Hepatocyte (in vitro differentiated cells): ENCODE measurements around the gene POLR1B. TPM values are rescaled to one million over a fixed set of nuclear protein-coding genes. Genes with fewer than 3 reads are reported as not detected.

ENCODE experiments used
- DNase-seq: peaks from one replicate; pipeline ENCODE4 v3.0.0-alpha.2; 2016; ENCODE audit warnings: low spot score
- H2AFZ ChIP-seq: fragments of 200-600 bp; sonication (generic); 2 replicates; pipeline ENCODE4 v1.6.0; 2016; ENCODE audit warnings: antibody characterized with exemption, mild to moderate bottlenecking
- H3K27ac ChIP-seq: fragments of 200-600 bp; sonication (generic); 2 replicates; pipeline ENCODE4 v1.5.1; 2016; ENCODE audit warnings: mild to moderate bottlenecking
- H3K27me3 ChIP-seq: fragments of 200-600 bp; sonication (generic); 2 replicates; pipeline ENCODE4 v1.6.1; 2016
- H3K36me3 ChIP-seq: fragments of 200-600 bp; sonication (generic); replicated peaks from 2 replicates; pipeline ENCODE4 v1.5.1; 2016; ENCODE audit warnings: low read depth; ENCODE audit not compliant: insufficient read depth
- H3K4me1 ChIP-seq: fragments of 200-600 bp; sonication (generic); 2 replicates; pipeline ENCODE4 v1.5.1; 2016; ENCODE audit warnings: mild to moderate bottlenecking, moderate library complexity; ENCODE audit not compliant: insufficient read depth
- H3K4me2 ChIP-seq: fragments of 200-600 bp; sonication (generic); 2 replicates; pipeline ENCODE4 v1.6.0; 2016
- H3K4me3 ChIP-seq: fragments of 200-600 bp; sonication (generic); 2 replicates; pipeline ENCODE4 v1.5.1; 2016; ENCODE audit warnings: mild to moderate bottlenecking
- H3K79me2 ChIP-seq: fragments of 200-600 bp; sonication (generic); 2 replicates; pipeline ENCODE4 v1.6.0; 2017; ENCODE audit warnings: mild to moderate bottlenecking
- H3K9me2 ChIP-seq: fragments of 200-600 bp; sonication (generic); replicated peaks from 2 replicates; pipeline ENCODE4 v1.6.0; 2017; ENCODE audit warnings: mild to moderate bottlenecking; ENCODE audit not compliant: insufficient read depth
- H3K9me3 ChIP-seq: fragments of 200-600 bp; sonication (generic); 2 replicates; pipeline ENCODE4 v1.5.1; 2016; ENCODE audit warnings: low read depth, mild to moderate bottlenecking
- H4K20me1 ChIP-seq: fragments of 200-600 bp; sonication (generic); 2 replicates; pipeline ENCODE4 v1.6.0; 2016; ENCODE audit warnings: mild to moderate bottlenecking; ENCODE audit not compliant: insufficient read depth, poor library complexity, severe bottlenecking
- EZH2 ChIP-seq: fragments of 200-600 bp; sonication (generic); IDR thresholded peaks from 2 replicates; pipeline ENCODE4 v1.6.1; 2016; ENCODE audit warnings: antibody characterized with exemption, mild to moderate bottlenecking, borderline replicate concordance
- EZH2phosphoT487 ChIP-seq: fragments of 200-600 bp; sonication (generic); IDR thresholded peaks from one replicate; pipeline ENCODE4 v1.6.1; 2018; ENCODE audit warnings: antibody characterized with exemption, mild to moderate bottlenecking, low read depth, moderate library complexity; ENCODE audit not compliant: unreplicated experiment, severe bottlenecking
- WGBS: methylation state at CpG from one replicate; pipeline ENCODE4 v1.1.6; 2016; ENCODE audit warnings: low lambda C conversion rate; ENCODE audit errors: missing lambda C conversion rate; 5-methylcytosine and 5-hydroxymethylcytosine counted together
- polyA plus RNA-seq: library from polyadenylated mRNA; unstranded; fragments of >200 nt; fragmentation: Nextera tagmentation; extraction: Ambion mirVana; gene quantifications from 2 replicates; pipeline ENCODE4 v1.2.1, GENCODE V29; 2016
- total RNA-seq: library from RNA; depleted of rRNA; stranded (reverse); fragments of >200 nt; gene quantifications from 2 replicates; pipeline ENCODE4 v1.2.3, GENCODE V29; 2014
- TF ChIP-seq, protein P1 (sequence below): fragments of 200-600 bp; sonication (generic); IDR thresholded peaks from 2 replicates; pipeline ENCODE4 v1.5.1; 2016; ENCODE audit warnings: antibody characterized with exemption, mild to moderate bottlenecking; ENCODE audit not compliant: poor library complexity

The POLR1B gene, protein sequence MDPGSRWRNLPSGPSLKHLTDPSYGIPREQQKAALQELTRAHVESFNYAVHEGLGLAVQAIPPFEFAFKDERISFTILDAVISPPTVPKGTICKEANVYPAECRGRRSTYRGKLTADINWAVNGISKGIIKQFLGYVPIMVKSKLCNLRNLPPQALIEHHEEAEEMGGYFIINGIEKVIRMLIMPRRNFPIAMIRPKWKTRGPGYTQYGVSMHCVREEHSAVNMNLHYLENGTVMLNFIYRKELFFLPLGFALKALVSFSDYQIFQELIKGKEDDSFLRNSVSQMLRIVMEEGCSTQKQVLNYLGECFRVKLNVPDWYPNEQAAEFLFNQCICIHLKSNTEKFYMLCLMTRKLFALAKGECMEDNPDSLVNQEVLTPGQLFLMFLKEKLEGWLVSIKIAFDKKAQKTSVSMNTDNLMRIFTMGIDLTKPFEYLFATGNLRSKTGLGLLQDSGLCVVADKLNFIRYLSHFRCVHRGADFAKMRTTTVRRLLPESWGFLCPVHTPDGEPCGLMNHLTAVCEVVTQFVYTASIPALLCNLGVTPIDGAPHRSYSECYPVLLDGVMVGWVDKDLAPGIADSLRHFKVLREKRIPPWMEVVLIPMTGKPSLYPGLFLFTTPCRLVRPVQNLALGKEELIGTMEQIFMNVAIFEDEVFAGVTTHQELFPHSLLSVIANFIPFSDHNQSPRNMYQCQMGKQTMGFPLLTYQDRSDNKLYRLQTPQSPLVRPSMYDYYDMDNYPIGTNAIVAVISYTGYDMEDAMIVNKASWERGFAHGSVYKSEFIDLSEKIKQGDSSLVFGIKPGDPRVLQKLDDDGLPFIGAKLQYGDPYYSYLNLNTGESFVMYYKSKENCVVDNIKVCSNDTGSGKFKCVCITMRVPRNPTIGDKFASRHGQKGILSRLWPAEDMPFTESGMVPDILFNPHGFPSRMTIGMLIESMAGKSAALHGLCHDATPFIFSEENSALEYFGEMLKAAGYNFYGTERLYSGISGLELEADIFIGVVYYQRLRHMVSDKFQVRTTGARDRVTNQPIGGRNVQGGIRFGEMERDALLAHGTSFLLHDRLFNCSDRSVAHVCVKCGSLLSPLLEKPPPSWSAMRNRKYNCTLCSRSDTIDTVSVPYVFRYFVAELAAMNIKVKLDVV
- total RNA-seq (16.4 and 17.5 TPM in 2 replicates), polyA plus RNA-seq (7.7 and 9.7 TPM in 2 replicates)

DNA sequence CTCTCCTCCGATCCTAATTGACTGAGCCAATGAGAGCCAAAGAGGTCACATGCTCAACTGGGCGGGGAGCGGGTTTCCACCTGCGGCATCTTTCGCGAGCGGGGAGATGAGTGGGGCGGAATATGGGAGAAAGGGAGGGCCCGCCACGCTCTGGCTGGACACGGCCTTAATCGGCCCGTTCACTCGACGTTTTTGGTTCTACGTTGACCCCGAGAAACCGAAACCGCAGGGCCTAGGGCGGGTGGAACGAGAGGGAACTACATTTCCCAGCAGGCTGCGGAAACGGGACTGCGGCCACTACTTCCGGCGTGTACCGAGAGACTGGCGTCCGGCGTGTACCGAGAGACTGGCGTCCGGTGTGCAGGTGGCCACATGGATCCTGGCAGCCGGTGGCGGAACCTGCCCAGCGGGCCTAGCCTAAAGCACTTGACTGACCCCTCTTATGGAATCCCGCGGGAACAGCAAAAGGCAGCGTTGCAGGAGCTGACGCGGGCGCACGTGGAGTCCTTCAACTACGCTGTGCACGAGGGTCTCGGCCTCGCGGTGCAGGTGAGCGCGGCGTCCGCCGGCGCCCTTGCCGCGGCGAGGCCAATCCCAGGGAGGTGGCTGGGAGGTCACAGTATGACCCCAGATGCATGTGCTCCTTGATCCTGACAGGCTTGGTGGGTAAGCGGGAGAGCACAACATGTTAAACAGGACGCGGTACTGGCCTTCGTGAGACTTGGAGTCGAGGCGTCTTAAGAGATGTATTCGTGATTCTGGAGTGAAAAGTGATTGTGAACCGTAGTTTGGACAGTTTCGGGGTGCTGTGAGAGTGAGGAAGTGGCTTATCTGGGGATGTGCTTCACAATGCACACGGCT, at the start of gene POLR1B:
Gene POLR1B (plus strand): TSS at position 343 of the 861 bp plus-strand sequence. CDS start 30 bp downstream, at position 373.
- Histone ChIP-seq H3K9me3 (no peaks in the 10 kb centered on the region), H3K4me1 (peaks cover 10% of the 10 kb centered on the region), H3K9me2 (no peaks in the 10 kb centered on the region), H3K27ac (peak within 1 kb of the TSS; percentile 97), H3K4me2 (peak within 1 kb of the TSS; percentile 86), H3K36me3 (no peaks in the 10 kb centered on the region), H3K4me3 (peak within 1 kb of the TSS; percentile 69), H4K20me1 (peaks cover 6% of the 10 kb centered on the region), H2AFZ (peak within 1 kb of the TSS; percentile 90), H3K79me2 (peaks cover 41% of the 10 kb centered on the region), H3K27me3 (no peaks in the 10 kb centered on the region)
- DNase-seq, result peak; percentile 88
- no peak for TF ChIP-seq EZH2phosphoT487
- TF ChIP-seq EZH2, result no peak
- TF ChIP-seq, protein P1, sequence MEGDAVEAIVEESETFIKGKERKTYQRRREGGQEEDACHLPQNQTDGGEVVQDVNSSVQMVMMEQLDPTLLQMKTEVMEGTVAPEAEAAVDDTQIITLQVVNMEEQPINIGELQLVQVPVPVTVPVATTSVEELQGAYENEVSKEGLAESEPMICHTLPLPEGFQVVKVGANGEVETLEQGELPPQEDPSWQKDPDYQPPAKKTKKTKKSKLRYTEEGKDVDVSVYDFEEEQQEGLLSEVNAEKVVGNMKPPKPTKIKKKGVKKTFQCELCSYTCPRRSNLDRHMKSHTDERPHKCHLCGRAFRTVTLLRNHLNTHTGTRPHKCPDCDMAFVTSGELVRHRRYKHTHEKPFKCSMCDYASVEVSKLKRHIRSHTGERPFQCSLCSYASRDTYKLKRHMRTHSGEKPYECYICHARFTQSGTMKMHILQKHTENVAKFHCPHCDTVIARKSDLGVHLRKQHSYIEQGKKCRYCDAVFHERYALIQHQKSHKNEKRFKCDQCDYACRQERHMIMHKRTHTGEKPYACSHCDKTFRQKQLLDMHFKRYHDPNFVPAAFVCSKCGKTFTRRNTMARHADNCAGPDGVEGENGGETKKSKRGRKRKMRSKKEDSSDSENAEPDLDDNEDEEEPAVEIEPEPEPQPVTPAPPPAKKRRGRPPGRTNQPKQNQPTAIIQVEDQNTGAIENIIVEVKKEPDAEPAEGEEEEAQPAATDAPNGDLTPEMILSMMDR, result no peak
- WGBS, result under 1% methylated on average over 67 of the region's 67 CpGs

DNA sequence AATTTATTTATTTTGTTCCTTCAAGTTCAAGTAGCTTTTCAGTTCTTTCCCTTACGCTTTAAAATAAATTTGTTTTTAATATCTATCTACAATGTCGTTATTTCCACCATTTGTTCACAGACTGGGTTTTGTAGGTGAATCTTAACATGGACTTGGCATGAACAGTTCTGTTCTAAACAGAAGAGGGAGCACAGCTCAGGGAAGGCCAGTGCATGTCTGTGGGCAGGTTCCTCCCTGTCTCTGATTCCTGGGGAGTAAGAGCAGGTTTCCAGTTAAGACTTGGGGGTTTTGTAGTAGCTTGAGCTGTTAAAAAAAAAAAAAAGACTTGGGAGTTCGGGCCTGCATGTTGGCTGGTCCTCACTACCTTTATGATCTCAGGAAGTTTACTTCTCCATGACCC, 49.2 kb upstream of the POLR1B start:
- H3K4me2 ChIP-seq, result no peak overlapping the region
- TF ChIP-seq EZH2phosphoT487 (no peak), EZH2 (no peak)
- TF ChIP-seq, protein P1, result no peak

DNA sequence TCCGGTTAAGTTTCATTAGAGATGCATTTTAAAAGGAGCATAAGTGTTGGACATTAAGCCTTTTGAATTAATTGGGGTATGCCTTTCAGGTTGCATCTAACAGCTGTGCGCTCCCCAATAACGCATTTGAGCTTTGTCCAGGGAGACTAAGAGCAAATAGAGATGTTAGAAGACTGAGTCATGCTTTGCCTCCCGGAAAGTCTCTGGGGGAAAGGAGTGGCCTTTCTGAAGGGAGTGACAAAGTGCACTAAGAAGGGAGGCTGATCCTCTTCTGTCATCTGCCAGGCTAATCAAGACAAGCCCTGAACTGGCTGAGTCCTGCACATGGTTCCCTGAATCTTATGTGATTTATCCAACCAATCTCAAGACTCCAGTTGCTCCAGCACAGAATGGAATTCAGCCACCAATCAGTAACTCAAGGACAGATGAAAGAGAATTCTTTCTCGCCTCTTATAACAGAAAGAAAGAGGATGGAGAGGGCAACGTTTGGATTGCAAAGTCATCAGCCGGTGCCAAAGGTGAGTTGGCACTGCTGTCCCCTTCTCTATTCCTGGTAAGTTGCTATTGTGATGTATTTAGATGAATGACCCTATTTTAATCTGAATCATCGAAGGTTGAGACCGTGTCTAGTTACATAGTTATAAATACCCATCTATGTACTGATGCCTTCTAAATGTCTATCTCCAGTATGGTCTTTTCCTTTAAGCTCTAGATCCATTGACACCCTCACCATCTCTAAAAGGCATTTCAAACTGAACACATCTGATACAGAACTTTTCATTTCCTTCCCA, 48.2 kb upstream of the POLR1B start:
- no peaks in the 10 kb centered on the region for H3K9me2 ChIP-seq

More for the DNA sequence above, 49.2 kb upstream of the POLR1B start:
- no peaks in the 10 kb centered on the region for H3K36me3 ChIP-seq
- no peaks in the 10 kb centered on the region for H3K9me3 ChIP-seq
- WGBS, result 73% methylated on average over 3 of the region's 3 CpGs
- no peak overlapping the region for H3K4me3 ChIP-seq
- H3K9me2 ChIP-seq, result no peaks in the 10 kb centered on the region
- H3K27me3 ChIP-seq, result no peaks in the 10 kb centered on the region
- no peak overlapping the region for H2AFZ ChIP-seq
- no peaks in the 10 kb centered on the region for H3K4me1 ChIP-seq
- DNase-seq, result no peak
- no peaks in the 10 kb centered on the region for H4K20me1 ChIP-seq
- H3K27ac ChIP-seq, result no peak overlapping the region
- H3K79me2 ChIP-seq, result peaks cover 9% of the 10 kb centered on the region

More for the DNA sequence above, 48.2 kb upstream of the POLR1B start:
- no peaks in the 10 kb centered on the region for H3K9me3 ChIP-seq
- no peaks in the 10 kb centered on the region for H4K20me1 ChIP-seq
- no peak overlapping the region for H3K4me2 ChIP-seq
- H3K27ac ChIP-seq, result peak overlapping the region; percentile 40
- H2AFZ ChIP-seq, result no peak overlapping the region
- TF ChIP-seq, protein P1, result no peak
- no peak for TF ChIP-seq EZH2
- no peak for TF ChIP-seq EZH2phosphoT487
- peaks cover 6% of the 10 kb centered on the region for H3K79me2 ChIP-seq
- H3K4me3 ChIP-seq, result no peak overlapping the region
- H3K36me3 ChIP-seq, result no peaks in the 10 kb centered on the region
- DNase-seq, result peak; percentile 66
- H3K4me1 ChIP-seq, result no peaks in the 10 kb centered on the region
- no peaks in the 10 kb centered on the region for H3K27me3 ChIP-seq
- 84% methylated on average over 9 of the region's 9 CpGs for WGBS
